H1 (cell line): ENCODE data around the gene RNF145. TPM values are rescaled to one million over a fixed set of nuclear protein-coding genes. Genes with fewer than 3 reads are reported as not detected.

Experiments
- CBX5 ChIP-seq: fragments of 300-800, 300-1000 bp; sonication (generic); IDR thresholded peaks from 2 replicates; pipeline ENCODE4 v1.7.1; 2016; ENCODE audit warnings: antibody characterized with exemption, low read length, low read depth
- CHD2 ChIP-seq: IDR thresholded peaks from 2 replicates; pipeline ENCODE4 v1.6.1; 2012; ENCODE audit warnings: low read length, improper control_type of control experiment
- FOSL1 ChIP-seq: IDR thresholded peaks from 2 replicates; pipeline ENCODE4 v1.6.1; 2011; ENCODE audit warnings: mild to moderate bottlenecking, low read depth, low read length, moderate library complexity; ENCODE audit not compliant: insufficient read depth
- POU5F1 ChIP-seq: IDR thresholded peaks from 2 replicates; pipeline ENCODE4 v1.6.1; 2011; ENCODE audit warnings: low read depth, mild to moderate bottlenecking, low read length, moderate library complexity
- SP2 ChIP-seq: IDR thresholded peaks from 2 replicates; pipeline ENCODE4 v1.6.1; 2012; ENCODE audit warnings: mild to moderate bottlenecking, low read length, inconsistent platforms
- polyA plus RNA-seq, 7 experiments: library from polyadenylated mRNA; depleted of rRNA in 3 of 7; stranded (reverse) in 5 of 7; unstranded in 2 of 7; fragments of >200 nt in 5 of 7; fragments of 200-250 nt in 2 of 7; gene quantifications; 1 replicate in 5 of 7; 2 replicates in 1 of 7; 4 replicates in 1 of 7; pipeline versions ENCODE4 v1.2.1 to v1.2.3, GENCODE V29; 2011 to 2013; ENCODE audit warnings: missing spikeins in 2 of 7, mixed read lengths in 2 of 7
- total RNA-seq: library from RNA; stranded (reverse); fragmentation: NEBNext Ultra II Directional; extraction: Animal tissue kit (Norgen Biotek cat#: 25700); gene quantifications from 2 replicates; pipeline ENCODE4 v1.2.1, GENCODE V29; 2021

The RNF145 gene
- total and polyA plus RNA-seq, 2 of the 8 experiments (the other 6 are each of a cell fraction or from before 2014, with no cell fraction given): 34.2 to 72.5 TPM

- no peak for TF ChIP-seq CBX5
- TF ChIP-seq SP2: no peak
- TF ChIP-seq POU5F1: no peak
- TF ChIP-seq CHD2: no peak
- no peak for TF ChIP-seq FOSL1
Observed at GRCh38 chr5:159257007-159257406, 47.7 kb upstream of the RNF145 start (continued).
